GM12892 (cell line): ENCODE data around the gene STARD8.

Source experiments
- POLR2A ChIP-seq: IDR thresholded peaks from 2 replicates; pipeline ENCODE4 v1.6.1; 2011; ENCODE audit warnings: low read depth, low read length, control low read depth
- POLR2AphosphoS5 ChIP-seq: IDR thresholded peaks from 2 replicates; pipeline ENCODE4 v1.6.1; 2011; ENCODE audit warnings: low read depth, low read length, control low read depth
- TAF1 ChIP-seq: IDR thresholded peaks from 2 replicates; pipeline ENCODE4 v1.6.1; 2011; ENCODE audit warnings: low read depth, mild to moderate bottlenecking, control low read depth, low read length, borderline replicate concordance

DNA sequence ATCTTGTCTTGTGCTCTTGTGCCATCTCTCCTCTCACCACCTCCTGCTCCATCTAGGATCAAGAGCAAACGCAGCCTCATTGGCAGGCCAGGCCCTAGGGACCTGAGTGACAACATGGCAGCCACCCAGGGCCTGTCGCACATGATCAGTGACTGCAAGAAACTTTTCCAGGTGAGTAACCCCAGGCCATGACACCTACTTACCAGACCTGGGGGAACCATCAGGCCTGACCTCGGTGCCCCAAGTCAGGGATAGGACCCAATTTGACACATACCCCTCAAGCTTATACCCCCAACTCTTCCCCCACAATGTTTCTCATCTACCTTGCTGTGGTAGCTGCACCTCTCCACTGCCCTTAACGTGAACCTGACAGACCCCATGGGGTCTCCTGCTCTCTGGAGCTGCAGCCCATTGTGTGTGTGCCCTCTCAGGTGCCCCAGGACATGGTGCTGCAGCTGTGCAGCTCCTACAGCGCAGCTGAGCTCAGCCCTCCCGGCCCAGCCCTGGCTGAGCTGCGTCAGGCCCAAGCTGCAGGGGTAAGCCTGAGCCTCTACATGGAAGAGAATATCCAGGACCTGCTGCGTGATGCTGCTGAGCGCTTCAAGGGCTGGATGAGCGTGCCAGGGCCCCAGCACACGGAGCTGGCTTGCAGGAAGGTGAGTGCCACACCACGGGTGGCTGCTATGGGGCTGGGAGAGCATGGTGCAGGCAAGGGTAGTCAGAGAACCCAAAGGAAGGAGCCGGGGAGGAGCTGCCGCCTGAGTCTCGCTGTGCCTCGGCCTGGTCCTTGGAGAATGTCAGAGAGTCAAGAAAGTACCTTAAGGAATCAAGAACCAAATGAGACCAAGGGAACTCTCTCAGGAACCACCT, 74.8 kb downstream of the STARD8 start:
- TF ChIP-seq POLR2A = no peak
- TF ChIP-seq POLR2AphosphoS5 = no peak
- no peak for TF ChIP-seq TAF1
